Mammary epithelial cell (primary cell): ENCODE measurements around the gene TACC2.

Experiments used
- EZH2 ChIP-seq: IDR thresholded peaks from 2 replicates; pipeline ENCODE4 v1.6.1; 2012; ENCODE audit warnings: low read length, inconsistent platforms, borderline replicate concordance
- TF ChIP-seq, protein P1 (sequence below), 2 donors: IDR thresholded peaks in 1 of 2; conservative IDR thresholded peaks in 1 of 2; 2 replicates each; pipeline ENCODE4 v1.5.1; 2011 to 2012; ENCODE audit warnings: inconsistent platforms in 2 of 2, low read length in 2 of 2, mild to moderate bottlenecking in 2 of 2, control low read depth in 1 of 2, low read depth in 1 of 2; ENCODE audit not compliant: insufficient read depth in 1 of 2; ENCODE audit errors: extremely low read depth in 1 of 2

DNA sequence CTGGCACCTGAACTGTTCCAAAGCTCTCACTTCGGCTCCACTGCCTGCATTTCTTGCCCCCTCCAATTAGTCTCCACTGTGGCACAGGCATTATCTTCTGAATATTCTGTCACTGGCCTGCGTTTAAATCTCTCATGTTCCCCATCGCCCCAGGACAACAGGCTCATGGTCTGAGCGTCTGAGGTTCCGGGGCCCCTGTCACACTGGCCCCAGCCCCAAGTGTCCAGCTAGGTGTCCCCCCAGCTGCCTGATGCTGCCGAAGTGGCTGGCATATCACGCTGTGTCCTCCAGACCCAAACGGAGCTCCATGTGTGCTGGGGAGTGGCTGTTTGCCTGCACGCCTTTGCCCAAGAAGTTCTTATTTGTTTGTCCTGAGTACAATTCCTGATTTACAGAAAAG lies 135.4 kb downstream of the TACC2 start:
- TF ChIP-seq, protein P1, sequence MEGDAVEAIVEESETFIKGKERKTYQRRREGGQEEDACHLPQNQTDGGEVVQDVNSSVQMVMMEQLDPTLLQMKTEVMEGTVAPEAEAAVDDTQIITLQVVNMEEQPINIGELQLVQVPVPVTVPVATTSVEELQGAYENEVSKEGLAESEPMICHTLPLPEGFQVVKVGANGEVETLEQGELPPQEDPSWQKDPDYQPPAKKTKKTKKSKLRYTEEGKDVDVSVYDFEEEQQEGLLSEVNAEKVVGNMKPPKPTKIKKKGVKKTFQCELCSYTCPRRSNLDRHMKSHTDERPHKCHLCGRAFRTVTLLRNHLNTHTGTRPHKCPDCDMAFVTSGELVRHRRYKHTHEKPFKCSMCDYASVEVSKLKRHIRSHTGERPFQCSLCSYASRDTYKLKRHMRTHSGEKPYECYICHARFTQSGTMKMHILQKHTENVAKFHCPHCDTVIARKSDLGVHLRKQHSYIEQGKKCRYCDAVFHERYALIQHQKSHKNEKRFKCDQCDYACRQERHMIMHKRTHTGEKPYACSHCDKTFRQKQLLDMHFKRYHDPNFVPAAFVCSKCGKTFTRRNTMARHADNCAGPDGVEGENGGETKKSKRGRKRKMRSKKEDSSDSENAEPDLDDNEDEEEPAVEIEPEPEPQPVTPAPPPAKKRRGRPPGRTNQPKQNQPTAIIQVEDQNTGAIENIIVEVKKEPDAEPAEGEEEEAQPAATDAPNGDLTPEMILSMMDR (conservative IDR thresholded peaks at IDR 0.05 in 1 of 2, IDR thresholded peaks at IDR 0.05 in 1 of 2; ENCODE audit: extremely low read depth in 1 of 2, insufficient read depth in 1 of 2, low read depth in 1 of 2, low read length in 2 of 2): no peak
- TF ChIP-seq EZH2: no peak
